ENCODE results near the gene ZNF526. TPM values are rescaled to one million over a fixed set of nuclear protein-coding genes. Genes with fewer than 3 reads are reported as not detected.

Gene ZNF526
- polyA plus RNA-seq, 1 experiment: 4.6 TPM

DNA sequence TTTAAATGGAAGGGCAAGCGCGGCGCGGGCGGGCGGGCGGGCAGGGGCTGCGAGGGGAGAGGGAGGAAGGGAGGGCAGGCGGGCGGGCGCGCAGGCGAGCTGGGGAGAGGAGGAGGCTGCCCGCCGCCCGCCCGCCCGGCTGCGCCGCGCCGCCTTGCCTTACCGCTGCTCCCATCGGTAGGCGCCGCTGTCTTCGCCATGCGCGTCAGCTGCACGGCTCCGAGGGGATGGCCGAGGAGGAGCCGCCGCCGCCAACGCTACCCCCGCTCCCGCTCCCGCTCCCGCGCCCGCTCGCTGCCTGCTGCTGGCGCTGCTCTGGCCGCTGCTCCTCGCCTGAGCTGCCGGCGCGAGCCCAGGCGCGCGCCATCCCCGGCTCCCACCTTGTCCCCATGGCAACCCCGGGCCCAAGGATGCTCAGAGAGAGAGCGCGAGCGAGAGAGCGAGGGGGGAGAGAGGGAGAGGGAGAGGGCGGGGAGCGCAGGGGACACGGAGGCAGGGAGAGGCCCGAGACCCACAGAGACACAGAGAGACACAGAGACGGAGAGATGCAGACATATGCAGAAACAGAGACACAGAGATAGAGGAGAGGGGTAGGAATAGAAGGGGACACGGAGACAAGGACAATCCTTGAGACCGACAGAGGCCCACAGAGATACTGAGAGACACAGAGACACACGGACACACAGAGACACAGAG is 43.0 kb upstream of the ZNF526 start:
- TF ChIP-seq, protein P1, sequence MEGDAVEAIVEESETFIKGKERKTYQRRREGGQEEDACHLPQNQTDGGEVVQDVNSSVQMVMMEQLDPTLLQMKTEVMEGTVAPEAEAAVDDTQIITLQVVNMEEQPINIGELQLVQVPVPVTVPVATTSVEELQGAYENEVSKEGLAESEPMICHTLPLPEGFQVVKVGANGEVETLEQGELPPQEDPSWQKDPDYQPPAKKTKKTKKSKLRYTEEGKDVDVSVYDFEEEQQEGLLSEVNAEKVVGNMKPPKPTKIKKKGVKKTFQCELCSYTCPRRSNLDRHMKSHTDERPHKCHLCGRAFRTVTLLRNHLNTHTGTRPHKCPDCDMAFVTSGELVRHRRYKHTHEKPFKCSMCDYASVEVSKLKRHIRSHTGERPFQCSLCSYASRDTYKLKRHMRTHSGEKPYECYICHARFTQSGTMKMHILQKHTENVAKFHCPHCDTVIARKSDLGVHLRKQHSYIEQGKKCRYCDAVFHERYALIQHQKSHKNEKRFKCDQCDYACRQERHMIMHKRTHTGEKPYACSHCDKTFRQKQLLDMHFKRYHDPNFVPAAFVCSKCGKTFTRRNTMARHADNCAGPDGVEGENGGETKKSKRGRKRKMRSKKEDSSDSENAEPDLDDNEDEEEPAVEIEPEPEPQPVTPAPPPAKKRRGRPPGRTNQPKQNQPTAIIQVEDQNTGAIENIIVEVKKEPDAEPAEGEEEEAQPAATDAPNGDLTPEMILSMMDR (IDR thresholded peaks at IDR 0.05; ENCODE audit: low read depth, low read length): peak; percentile 40
- peaks cover 67% of the 10 kb centered on the region for H3K27me3 ChIP-seq (ENCODE audit: control insufficient read depth, insufficient read depth, low read length)
- CTCF ChIA-PET: interaction anchor here (0.6 to 2.9 kb wide), 12 partner anchors 8 to 206 kb away, joined by 3 to 17 read pairs (median 4); partner anchors contain the start of genes DEDD2 and POU2F2
- peak overlapping the region; percentile 60 for H3K4me3 ChIP-seq (ENCODE audit: low read depth, low read length)
- POLR2A ChIA-PET: interaction anchor here (0.7 to 1.2 kb wide), 2 partner anchors 39 to 223 kb away, joined by 4 to 7 read pairs; no protein-coding TSS in a partner anchor
- H3K9me3 ChIP-seq (ENCODE audit: control insufficient read depth, insufficient read depth, low read length): no peaks in the 10 kb centered on the region
- DNase-seq (ENCODE audit: low read depth, low spot score): peak; percentile 32
- H3K27ac ChIP-seq (ENCODE audit: low read depth, low read length): no peak overlapping the region

DNA sequence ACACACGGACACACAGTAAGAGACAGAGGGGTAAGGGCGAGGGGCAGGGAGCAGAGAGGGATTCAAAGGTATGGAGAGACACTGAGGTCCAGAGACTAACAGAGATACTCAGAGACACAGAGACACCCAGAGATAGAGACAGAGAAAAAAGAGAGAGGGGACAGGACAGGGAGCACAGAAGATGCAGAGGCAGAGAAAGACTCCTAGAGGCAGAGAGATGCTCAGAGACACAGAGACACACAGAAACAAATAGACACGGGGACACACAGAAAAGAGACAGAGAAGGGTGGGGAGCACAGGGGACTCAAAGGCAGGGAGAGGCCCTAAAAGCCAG is 42.5 kb upstream of the ZNF526 start:
- peaks cover 65% of the 10 kb centered on the region for H3K27me3 ChIP-seq (ENCODE audit: control insufficient read depth, insufficient read depth, low read length)
- no peak overlapping the region for H3K4me3 ChIP-seq (ENCODE audit: low read depth, low read length)
- POLR2A ChIA-PET: interaction anchor here (1.2 kb wide), 1 partner anchor 39 kb away, joined by 4 read pairs; no protein-coding TSS in a partner anchor
- CTCF ChIA-PET: interaction anchor here (0.9 to 2.9 kb wide), 4 partner anchors 7 to 69 kb away, joined by 4 to 17 read pairs (median 10); no protein-coding TSS in a partner anchor
- no peaks in the 10 kb centered on the region for H3K9me3 ChIP-seq (ENCODE audit: control insufficient read depth, insufficient read depth, low read length)
- H3K27ac ChIP-seq (ENCODE audit: low read depth, low read length): no peak overlapping the region
- no peak for DNase-seq (ENCODE audit: low read depth, low spot score)
- TF ChIP-seq, protein P1 (IDR thresholded peaks at IDR 0.05; ENCODE audit: low read depth, low read length): no peak

DNA sequence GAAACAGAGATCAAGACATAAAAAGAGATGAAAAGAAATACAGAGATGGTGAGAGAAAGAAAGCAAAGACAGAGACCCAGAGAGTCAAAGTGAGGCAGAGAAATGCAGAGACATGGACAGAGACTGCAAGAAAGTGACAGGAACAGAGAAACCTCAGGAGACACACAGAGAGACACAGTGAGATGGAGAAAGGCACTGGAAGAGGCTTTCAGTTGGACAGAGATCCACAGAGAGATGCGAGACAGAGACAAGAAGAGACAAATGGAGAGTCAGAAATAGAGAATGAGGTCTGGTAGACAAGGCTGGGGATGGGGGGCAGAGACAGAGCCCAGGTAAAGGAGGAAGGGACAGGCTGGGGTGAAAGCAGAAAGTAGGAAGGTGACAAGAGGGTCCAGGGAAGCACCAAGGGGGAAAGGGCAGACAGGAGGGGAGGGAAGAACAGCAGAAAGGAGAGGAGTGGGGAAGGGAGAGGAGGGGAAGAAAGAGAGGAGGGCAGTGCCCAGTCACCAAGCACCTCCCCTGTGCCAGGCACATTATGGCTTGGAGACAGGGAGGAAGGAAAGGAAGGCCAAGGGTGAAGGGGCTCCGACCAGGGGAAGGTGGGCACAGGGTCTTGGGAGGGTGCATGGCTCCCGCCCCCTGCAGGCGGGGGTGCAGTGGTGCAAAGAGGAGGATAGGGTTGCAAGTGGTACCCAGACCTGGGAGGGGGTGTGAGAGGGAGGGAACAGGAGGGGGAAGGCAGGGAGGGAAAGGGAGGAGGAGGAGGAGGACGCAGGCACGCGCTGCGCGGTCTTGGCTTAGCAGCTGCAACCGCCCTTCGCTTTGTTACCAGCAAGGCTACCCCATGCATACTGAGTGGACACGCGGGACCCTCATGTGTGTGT is 41.1 kb upstream of the ZNF526 start:
- H3K27ac ChIP-seq (ENCODE audit: low read depth, low read length): no peak overlapping the region
- ChIA-PET POLR2A (no interaction called here), CTCF (no interaction called here)
- no peaks in the 10 kb centered on the region for H3K9me3 ChIP-seq (ENCODE audit: control insufficient read depth, insufficient read depth, low read length)
- no peak overlapping the region for H3K4me3 ChIP-seq (ENCODE audit: low read depth, low read length)
- peaks cover 65% of the 10 kb centered on the region for H3K27me3 ChIP-seq (ENCODE audit: control insufficient read depth, insufficient read depth, low read length)
- DNase-seq (ENCODE audit: low read depth, low spot score): no peak
- TF ChIP-seq, protein P1 (IDR thresholded peaks at IDR 0.05; ENCODE audit: low read depth, low read length): peak; percentile 44

DNA sequence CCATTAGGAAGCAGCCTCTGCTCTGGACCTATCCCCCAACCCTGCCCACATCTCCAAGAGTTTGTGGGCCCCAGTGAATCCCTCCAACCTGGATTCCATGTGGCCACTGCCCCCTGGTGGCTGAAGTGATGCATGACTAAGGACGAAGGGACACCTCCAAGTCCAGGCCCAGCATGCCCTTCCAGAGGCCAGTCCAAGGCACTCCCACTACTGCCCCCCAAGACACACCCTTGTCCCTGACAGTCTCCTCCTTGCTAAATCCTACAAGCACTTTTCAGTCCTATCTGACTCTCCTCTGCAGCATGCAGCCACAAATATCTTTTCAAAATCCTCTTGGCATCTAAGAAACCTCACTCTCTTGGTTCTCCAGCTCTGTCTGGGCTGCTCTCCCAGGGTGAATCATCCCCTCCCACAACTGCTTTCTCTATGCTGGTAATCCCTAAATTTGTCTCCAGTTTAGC is 35.7 kb upstream of the ZNF526 start:
- H3K27me3 ChIP-seq (ENCODE audit: control insufficient read depth, insufficient read depth, low read length): peaks cover 23% of the 10 kb centered on the region
- TF ChIP-seq, protein P1 (IDR thresholded peaks at IDR 0.05; ENCODE audit: low read depth, low read length): peak; percentile 92
- H3K4me3 ChIP-seq (ENCODE audit: low read depth, low read length): no peak overlapping the region
- no peaks in the 10 kb centered on the region for H3K9me3 ChIP-seq (ENCODE audit: control insufficient read depth, insufficient read depth, low read length)
- no peak overlapping the region for H3K27ac ChIP-seq (ENCODE audit: low read depth, low read length)
- DNase-seq (ENCODE audit: low read depth, low spot score): peak; percentile 44
- ChIA-PET CTCF (interaction anchor here (0.9 to 5.9 kb wide), 11 partner anchors 7 to 76 kb away, joined by 3 to 38 read pairs (median 4); partner anchors contain the start of gene POU2F2), POLR2A (no interaction called here)
